HG03354 (cell line): ENCODE measurements around the gene PROB1.
A peak's percentile ranks its signal among the peaks of the same experiment; 100 is the strongest.
"Not testable (repeated sequence)": the region's sequence is repeated elsewhere in the genome, so short reads cannot be mapped to it uniquely, and the experiment has no call there.

ENCODE experiments used
- ATAC-seq: cut with Tn5 transposase; IDR thresholded peaks from one replicate; pipeline ENCODE4 v1.9.1; 2021; ENCODE audit warnings: mild to moderate bottlenecking; ENCODE audit not compliant: unreplicated experiment, poor library complexity, severe bottlenecking

Gene PROB1

GRCh38 chr5:139394123-139394653 lies 716 bp downstream of the PROB1 start:
- ATAC-seq: no peak

- ATAC-seq: no peak
Measured at GRCh38 chr5:139393497-139394122, 1.3 kb downstream of the PROB1 start.

GRCh38 chr5:139392678-139393496 lies 2.0 kb downstream of the PROB1 start:
- peak; percentile 50 for ATAC-seq

- no peak for ATAC-seq
Measured at GRCh38 chr5:139392324-139392677, 2.6 kb downstream of the PROB1 start.

- ATAC-seq: no peak
Measured at GRCh38 chr5:139391570-139392323, 3.2 kb downstream of the PROB1 start.

- ATAC-seq: no peak
Measured at GRCh38 chr5:139390639-139391569, 4.0 kb downstream of the PROB1 start.

- peak; percentile 44 for ATAC-seq
Measured at GRCh38 chr5:139389701-139390638, 4.9 kb downstream of the PROB1 start, which contains the start of gene MZB1. Gene MZB1 (minus strand): TSS chr5:139389913. CDS start chr5:139389856, 57 bp downstream.

GRCh38 chr5:139388198-139388821 lies 6.6 kb downstream of the PROB1 start:
- ATAC-seq: no peak

- ATAC-seq: no peak
Measured at GRCh38 chr5:139387611-139388197, 7.2 kb downstream of the PROB1 start.

GRCh38 chr5:139386956-139387355 lies 7.9 kb downstream of the PROB1 start:
- ATAC-seq: not testable (repeated sequence)

- no peak for ATAC-seq
Measured at GRCh38 chr5:139386050-139386438, 8.9 kb downstream of the PROB1 start.

GRCh38 chr5:139385061-139386049 lies 9.5 kb downstream of the PROB1 start:
- ATAC-seq: no peak

GRCh38 chr5:139384591-139385051 lies 10.3 kb downstream of the PROB1 start:
- no peak for ATAC-seq

- ATAC-seq: no peak
Measured at GRCh38 chr5:139383993-139384590, 10.8 kb downstream of the PROB1 start.

- no peak for ATAC-seq
Measured at GRCh38 chr5:139383275-139383992, 11.5 kb downstream of the PROB1 start, which contains the start of gene SLC23A1. Gene SLC23A1 (minus strand): TSS chr5:139383297. CDS start chr5:139383253, 44 bp downstream.
